ENCODE results near the gene HNRNPA0. TPM values are rescaled to one million over a fixed set of nuclear protein-coding genes. Genes with fewer than 3 reads are reported as not detected.

The HNRNPA0 gene
- total RNA-seq, 2 donors from 2014 or later: 26.9 to 31.0 TPM

DNA sequence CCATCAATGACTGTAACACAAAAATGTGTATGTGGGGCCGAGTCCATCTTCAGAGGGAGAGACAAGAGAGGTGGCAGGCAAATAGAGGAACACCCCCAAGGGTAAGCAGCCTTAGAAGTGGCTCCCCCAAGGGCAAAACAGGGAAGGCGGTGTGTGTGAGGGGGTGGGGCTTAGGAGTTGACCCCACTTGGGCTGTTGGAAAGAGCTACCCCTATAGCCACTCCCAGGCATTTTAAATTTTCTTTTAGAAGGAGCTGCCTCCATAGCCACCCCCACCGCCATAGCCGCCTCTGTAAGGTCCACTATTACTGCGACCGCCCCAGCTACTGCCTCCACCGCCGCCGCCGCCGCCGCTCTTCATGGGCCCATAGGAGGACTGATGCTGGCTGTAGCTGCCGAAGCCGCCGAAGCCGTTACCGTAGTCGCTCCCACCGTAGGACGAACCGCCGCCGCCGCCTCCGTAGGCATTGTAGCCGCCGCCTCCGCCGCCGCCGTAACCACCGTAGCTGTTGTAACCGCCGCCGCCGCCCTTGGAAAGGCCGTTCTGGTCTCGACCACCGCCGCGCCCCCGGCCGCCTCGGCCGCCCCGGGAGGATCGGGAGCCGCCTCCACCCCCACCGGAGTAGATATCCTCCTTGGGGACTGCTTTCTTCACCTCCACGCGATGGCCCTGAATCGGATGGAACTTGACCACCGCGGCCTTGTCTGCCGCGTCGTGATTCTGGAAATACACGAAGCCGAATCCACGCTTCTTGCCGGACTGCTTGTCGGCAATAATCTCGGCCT, 1.1 kb downstream of the HNRNPA0 start:
- peaks cover 7% of the 10 kb centered on the region for H3K4me1 ChIP-seq
- H3K36me3 ChIP-seq: no peaks in the 10 kb centered on the region
- intact Hi-C loops (cut with DNase I): no loop called here
- H3K9ac ChIP-seq (ENCODE audit: low read depth in 2 of 2, low read length in 2 of 2): peak overlapping the region; percentile 98 to 99
- H3K27ac ChIP-seq: peak overlapping the region; percentile 94
- no peaks in the 10 kb centered on the region for H3K9me3 ChIP-seq
- no peaks in the 10 kb centered on the region for H3K27me3 ChIP-seq
- TF ChIP-seq CTCF (IDR thresholded peaks at IDR 0.05): no peak
- peak; percentile 42 for DNase-seq
- H3K4me3 ChIP-seq: peak overlapping the region; percentile 88

GRCh38 chr5:137751869-137752491, 2.2 kb downstream of the HNRNPA0 start:
- H3K9ac ChIP-seq (ENCODE audit: low read depth in 2 of 2, low read length in 2 of 2): peak overlapping the region; percentile 98 to 99

GRCh38 chr5:137750436-137750835, 3.7 kb downstream of the HNRNPA0 start:
- H3K4me3 ChIP-seq: no peak overlapping the region
- intact Hi-C loops (cut with DNase I): no loop called here
- H3K27ac ChIP-seq: no peak overlapping the region
- H3K9me3 ChIP-seq: no peaks in the 10 kb centered on the region
- H3K27me3 ChIP-seq: no peaks in the 10 kb centered on the region
- no peak for DNase-seq
- H3K4me1 ChIP-seq: peaks cover 7% of the 10 kb centered on the region
- no peak overlapping the region for H3K9ac ChIP-seq (ENCODE audit: low read depth in 2 of 2, low read length in 2 of 2)
- TF ChIP-seq CTCF (IDR thresholded peaks at IDR 0.05): no peak
- no peaks in the 10 kb centered on the region for H3K36me3 ChIP-seq

More at GRCh38 chr5:137751869-137752491, 2.2 kb downstream of the HNRNPA0 start:
- peak; percentile 44 for DNase-seq
- Histone ChIP-seq H3K27ac (peak overlapping the region; percentile 28), H3K4me3 (peak overlapping the region; percentile 88), H3K9me3 (no peaks in the 10 kb centered on the region), H3K4me1 (peaks cover 7% of the 10 kb centered on the region), H3K36me3 (no peaks in the 10 kb centered on the region), H3K27me3 (no peaks in the 10 kb centered on the region)
- TF ChIP-seq CTCF (IDR thresholded peaks at IDR 0.05): peak; percentile 85
- intact Hi-C loops (cut with DNase I): no loop called here

- TF ChIP-seq CTCF (IDR thresholded peaks at IDR 0.05): no peak
- no peak overlapping the region for H3K4me3 ChIP-seq
- H3K9ac ChIP-seq (ENCODE audit: low read depth in 2 of 2, low read length in 2 of 2): no peak overlapping the region
- no peak overlapping the region for H3K27ac ChIP-seq
- no peaks in the 10 kb centered on the region for H3K27me3 ChIP-seq
- intact Hi-C loops (cut with DNase I): loop anchor here (10.0 kb wide), 1 partner anchor 123 kb away; no protein-coding TSS in a partner anchor
- H3K36me3 ChIP-seq: no peaks in the 10 kb centered on the region
- DNase-seq: no peak
- H3K4me1 ChIP-seq: peaks cover 7% of the 10 kb centered on the region
- no peaks in the 10 kb centered on the region for H3K9me3 ChIP-seq
These were observed 6.3 kb downstream of the HNRNPA0 start for GRCh38 chr5:137747848-137748247.

GRCh38 chr5:137743031-137743640, 11.0 kb downstream of the HNRNPA0 start:
- H3K36me3 ChIP-seq: no peaks in the 10 kb centered on the region
- no peaks in the 10 kb centered on the region for H3K4me1 ChIP-seq
- no peaks in the 10 kb centered on the region for H3K9me3 ChIP-seq
- DNase-seq: peak; percentile 75
- intact Hi-C loops (cut with DNase I): loop anchor here (2.0 to 10.0 kb wide), 2 partner anchors 82 to 118 kb away; no protein-coding TSS in a partner anchor
- H3K4me3 ChIP-seq: no peak overlapping the region
- H3K27ac ChIP-seq: no peak overlapping the region
- H3K9ac ChIP-seq (ENCODE audit: low read depth in 2 of 2, low read length in 2 of 2): no peak overlapping the region
- peak; percentile 42 for TF ChIP-seq CTCF (IDR thresholded peaks at IDR 0.05)
- no peaks in the 10 kb centered on the region for H3K27me3 ChIP-seq
